SK-N-SH (cell line): ENCODE measurements around the gene TUFT1. TPM values are rescaled to one million over a fixed set of nuclear protein-coding genes. Genes with fewer than 3 reads are reported as not detected.

Experiments
- CTCF ChIA-PET: fragments of 300-600, 350-600 bp; formaldehyde crosslinking; extraction: SDS; loops from one replicate; lab custom pipeline; 2021; lab: Yijun Ruan, JAX
- POLR2A ChIA-PET: fragments of 350-600 bp; sonication (Branson Sonifier 250); formaldehyde crosslinking; extraction: SDS; loops from one replicate; lab custom pipeline; 2020; ENCODE audit warnings: antibody characterized with exemption, inconsistent platforms; lab: Yijun Ruan, JAX
- DNase-seq: peaks from one replicate; pipeline ENCODE4 v3.0.0; 2012
- H2AFZ ChIP-seq: fragments of 200-600 bp; sonication (generic); 2 replicates; pipeline ENCODE4 v1.8.1; 2016; ENCODE audit warnings: antibody characterized with exemption, mild to moderate bottlenecking, low read depth
- H3F3A ChIP-seq: fragments of 200-600 bp; sonication (generic); replicated peaks from 2 replicates; pipeline ENCODE3; 2016; ENCODE audit warnings: antibody characterized with exemption, mild to moderate bottlenecking; ENCODE audit not compliant: insufficient read depth
- H3K27ac ChIP-seq, 2 experiments: fragments of 200-500 bp in 1 of 2; fragments of 200-600 bp in 1 of 2; sonication (Bioruptor generic) in 1 of 2; sonication (generic), shearing (Covaris generic) in 1 of 2; 2 replicates each; pipeline versions ENCODE4 v1.5.1 to v1.6.1; 2014 to 2016; ENCODE audit warnings: low read depth in 2 of 2, inconsistent platforms in 1 of 2, low read length in 1 of 2, mild to moderate bottlenecking in 1 of 2, mixed read lengths in 1 of 2
- H3K27me3 ChIP-seq: fragments of 200-600 bp; sonication (generic), shearing (Covaris generic); 2 replicates; pipeline ENCODE4 v1.6.1; 2016; ENCODE audit warnings: mixed run types; ENCODE audit not compliant: insufficient read depth
- H3K36me3 ChIP-seq, 2 experiments: fragments of 200-500 bp in 1 of 2; fragments of 200-600 bp in 1 of 2; sonication (Bioruptor generic) in 1 of 2; sonication (generic) in 1 of 2; replicated peaks in 1 of 2; 2 replicates each; pipeline versions ENCODE3 to v1.5.1; 2014 to 2016; ENCODE audit warnings: low read length in 1 of 2, mild to moderate bottlenecking in 1 of 2; ENCODE audit not compliant: insufficient read depth in 2 of 2, control insufficient read depth in 1 of 2
- H3K4me1 ChIP-seq, 2 experiments: fragments of 200-500 bp in 1 of 2; fragments of 200-600 bp in 1 of 2; sonication (Bioruptor generic) in 1 of 2; sonication (generic), shearing (Covaris generic) in 1 of 2; 2 replicates each; pipeline versions ENCODE4 v1.5.1 to v1.6.1; 2014 to 2016; ENCODE audit warnings: low read depth in 1 of 2, low read length in 1 of 2, mixed run types in 1 of 2; ENCODE audit not compliant: insufficient read depth in 2 of 2, control insufficient read depth in 1 of 2
- H3K4me2 ChIP-seq: fragments of 200-600 bp; sonication (generic), shearing (Covaris generic); 2 replicates; pipeline ENCODE4 v1.6.1; 2017; ENCODE audit warnings: mixed run types
- H3K4me3 ChIP-seq, 2 experiments: fragments of 200-500 bp in 1 of 2; fragments of 200-600 bp in 1 of 2; sonication (Bioruptor generic) in 1 of 2; sonication (generic), shearing (Covaris generic) in 1 of 2; 2 replicates each; pipeline versions ENCODE4 v1.5.1 to v1.8.1; 2014 to 2016; ENCODE audit warnings: low read depth in 2 of 2, inconsistent platforms in 1 of 2, low read length in 1 of 2, mild to moderate bottlenecking in 1 of 2, mixed read lengths in 1 of 2, moderate library complexity in 1 of 2
- H3K79me2 ChIP-seq: fragments of 200-600 bp; sonication (generic); 2 replicates; pipeline ENCODE4 v1.8.1; 2017; ENCODE audit warnings: mild to moderate bottlenecking; ENCODE audit not compliant: insufficient read depth
- H3K9ac ChIP-seq: fragments of 200-600 bp; sonication (generic); 2 replicates; pipeline ENCODE4 v1.6.1; 2017; ENCODE audit warnings: mixed run types
- H3K9me2 ChIP-seq: fragments of 200-600 bp; sonication (generic); 2 replicates; pipeline ENCODE4 v1.6.1; 2017; ENCODE audit warnings: mixed run types
- H3K9me3 ChIP-seq: fragments of 200-600 bp; sonication (generic); 2 replicates; pipeline ENCODE4 v1.6.1; 2017; ENCODE audit warnings: mixed run types, mild to moderate bottlenecking, moderate library complexity
- H4K20me1 ChIP-seq: fragments of 200-600 bp; sonication (generic); 2 replicates; pipeline ENCODE4 v1.6.1; 2017; ENCODE audit warnings: mild to moderate bottlenecking, mixed run types; ENCODE audit not compliant: insufficient read depth
- EZH2phosphoT487 ChIP-seq: fragments of 200-600 bp; sonication (generic); IDR thresholded peaks from 2 replicates; pipeline ENCODE4 v1.6.1; 2017; ENCODE audit warnings: low read depth, mixed run types, mild to moderate bottlenecking, antibody characterized with exemption, moderate library complexity, borderline replicate concordance
- FOSL2 ChIP-seq: IDR thresholded peaks from 2 replicates; pipeline ENCODE4 v1.4.0; 2012; ENCODE audit warnings: low read depth, mild to moderate bottlenecking, moderate library complexity, borderline replicate concordance
- FOXM1 ChIP-seq: IDR thresholded peaks from 2 replicates; pipeline ENCODE4 v1.4.0; 2012; ENCODE audit warnings: low read depth, mild to moderate bottlenecking
- GABPA ChIP-seq: IDR thresholded peaks from 2 replicates; pipeline ENCODE4 v1.4.0; 2012; ENCODE audit warnings: low read depth, mild to moderate bottlenecking
- JUND ChIP-seq: IDR thresholded peaks from 2 replicates; pipeline ENCODE4 v1.4.0; 2012
- MEF2A ChIP-seq: IDR thresholded peaks from 2 replicates; pipeline ENCODE4 v1.4.0; 2012; ENCODE audit warnings: low read depth, borderline replicate concordance
- NRF1 ChIP-seq: IDR thresholded peaks from 2 replicates; pipeline ENCODE4 v1.6.1; 2012; ENCODE audit warnings: low read depth, mild to moderate bottlenecking, low read length
- POLR2AphosphoS5 ChIP-seq: IDR thresholded peaks from 2 replicates; pipeline ENCODE4 v1.6.1; 2012; ENCODE audit warnings: low read depth, low read length
- RFX5 ChIP-seq: IDR thresholded peaks from 2 replicates; pipeline ENCODE4 v1.6.1; 2012; ENCODE audit warnings: mild to moderate bottlenecking, improper control_type of control experiment, low read length
- RXRA ChIP-seq: IDR thresholded peaks from 2 replicates; pipeline ENCODE4 v1.4.0; 2012; ENCODE audit warnings: low read depth, mild to moderate bottlenecking, borderline replicate concordance
- SIN3A ChIP-seq: IDR thresholded peaks from 2 replicates; pipeline ENCODE4 v1.6.1; 2012; ENCODE audit warnings: low read depth, mild to moderate bottlenecking, low read length, moderate library complexity, borderline replicate concordance
- TAF1 ChIP-seq: IDR thresholded peaks from 2 replicates; pipeline ENCODE4 v1.6.1; 2012; ENCODE audit warnings: low read depth, mild to moderate bottlenecking, low read length, moderate library complexity, borderline replicate concordance
- WGBS: methylation state at CpG from one replicate; pipeline ENCODE4 v1.1.6; 2017; ENCODE audit warnings: low lambda C conversion rate; 5-methylcytosine and 5-hydroxymethylcytosine counted together
- polyA plus RNA-seq, 3 experiments: library from polyadenylated mRNA; depleted of rRNA; stranded (reverse); fragments of >200 nt; gene quantifications; 2 replicates each; pipeline ENCODE4 v1.2.3, GENCODE V29; 2012
- TF ChIP-seq, protein P1 (sequence below): IDR thresholded peaks from 2 replicates; pipeline ENCODE4 v1.6.1; 2012; ENCODE audit warnings: mild to moderate bottlenecking, low read depth, low read length, moderate library complexity
- TF ChIP-seq, protein P2 (sequence below): fragments of 150-350 bp; IDR thresholded peaks from 2 replicates; pipeline ENCODE4 v1.6.1; 2017; ENCODE audit warnings: antibody characterized with exemption, low read length, low read depth, borderline replicate concordance

TUFT1 gene
- polyA plus RNA-seq, 1 of the 3 experiments (the other 2 are of a cell fraction), result 20.6 TPM

DNA sequence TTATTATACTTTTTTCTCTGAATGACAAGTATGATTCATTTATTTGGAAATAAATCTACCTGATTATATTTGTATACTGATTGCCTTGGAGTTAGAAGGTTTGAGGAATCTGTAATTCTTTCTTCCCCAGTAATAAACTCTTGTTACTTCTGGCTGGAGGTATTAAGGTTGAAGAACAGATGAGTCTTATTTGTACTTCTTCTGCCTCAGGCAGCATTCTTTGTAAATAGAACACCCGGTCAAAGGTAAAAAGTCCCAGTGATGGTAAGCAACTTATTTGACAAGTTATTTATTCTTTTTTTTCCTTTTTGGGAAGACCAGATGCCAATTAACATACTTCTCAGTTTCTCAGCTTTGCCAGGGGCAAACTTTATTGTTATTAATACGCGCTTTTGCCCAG lies 84.7 kb downstream of the TUFT1 start (continued):
- TF ChIP-seq RXRA (no peak), FOXM1 (no peak), FOSL2 (no peak), GABPA (no peak), RFX5 (no peak), MEF2A (no peak), POLR2AphosphoS5 (no peak)
- TF ChIP-seq, protein P1, sequence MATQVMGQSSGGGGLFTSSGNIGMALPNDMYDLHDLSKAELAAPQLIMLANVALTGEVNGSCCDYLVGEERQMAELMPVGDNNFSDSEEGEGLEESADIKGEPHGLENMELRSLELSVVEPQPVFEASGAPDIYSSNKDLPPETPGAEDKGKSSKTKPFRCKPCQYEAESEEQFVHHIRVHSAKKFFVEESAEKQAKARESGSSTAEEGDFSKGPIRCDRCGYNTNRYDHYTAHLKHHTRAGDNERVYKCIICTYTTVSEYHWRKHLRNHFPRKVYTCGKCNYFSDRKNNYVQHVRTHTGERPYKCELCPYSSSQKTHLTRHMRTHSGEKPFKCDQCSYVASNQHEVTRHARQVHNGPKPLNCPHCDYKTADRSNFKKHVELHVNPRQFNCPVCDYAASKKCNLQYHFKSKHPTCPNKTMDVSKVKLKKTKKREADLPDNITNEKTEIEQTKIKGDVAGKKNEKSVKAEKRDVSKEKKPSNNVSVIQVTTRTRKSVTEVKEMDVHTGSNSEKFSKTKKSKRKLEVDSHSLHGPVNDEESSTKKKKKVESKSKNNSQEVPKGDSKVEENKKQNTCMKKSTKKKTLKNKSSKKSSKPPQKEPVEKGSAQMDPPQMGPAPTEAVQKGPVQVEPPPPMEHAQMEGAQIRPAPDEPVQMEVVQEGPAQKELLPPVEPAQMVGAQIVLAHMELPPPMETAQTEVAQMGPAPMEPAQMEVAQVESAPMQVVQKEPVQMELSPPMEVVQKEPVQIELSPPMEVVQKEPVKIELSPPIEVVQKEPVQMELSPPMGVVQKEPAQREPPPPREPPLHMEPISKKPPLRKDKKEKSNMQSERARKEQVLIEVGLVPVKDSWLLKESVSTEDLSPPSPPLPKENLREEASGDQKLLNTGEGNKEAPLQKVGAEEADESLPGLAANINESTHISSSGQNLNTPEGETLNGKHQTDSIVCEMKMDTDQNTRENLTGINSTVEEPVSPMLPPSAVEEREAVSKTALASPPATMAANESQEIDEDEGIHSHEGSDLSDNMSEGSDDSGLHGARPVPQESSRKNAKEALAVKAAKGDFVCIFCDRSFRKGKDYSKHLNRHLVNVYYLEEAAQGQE, result no peak
- TF ChIP-seq, protein P2, sequence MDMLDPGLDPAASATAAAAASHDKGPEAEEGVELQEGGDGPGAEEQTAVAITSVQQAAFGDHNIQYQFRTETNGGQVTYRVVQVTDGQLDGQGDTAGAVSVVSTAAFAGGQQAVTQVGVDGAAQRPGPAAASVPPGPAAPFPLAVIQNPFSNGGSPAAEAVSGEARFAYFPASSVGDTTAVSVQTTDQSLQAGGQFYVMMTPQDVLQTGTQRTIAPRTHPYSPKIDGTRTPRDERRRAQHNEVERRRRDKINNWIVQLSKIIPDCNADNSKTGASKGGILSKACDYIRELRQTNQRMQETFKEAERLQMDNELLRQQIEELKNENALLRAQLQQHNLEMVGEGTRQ, result no peak

DNA sequence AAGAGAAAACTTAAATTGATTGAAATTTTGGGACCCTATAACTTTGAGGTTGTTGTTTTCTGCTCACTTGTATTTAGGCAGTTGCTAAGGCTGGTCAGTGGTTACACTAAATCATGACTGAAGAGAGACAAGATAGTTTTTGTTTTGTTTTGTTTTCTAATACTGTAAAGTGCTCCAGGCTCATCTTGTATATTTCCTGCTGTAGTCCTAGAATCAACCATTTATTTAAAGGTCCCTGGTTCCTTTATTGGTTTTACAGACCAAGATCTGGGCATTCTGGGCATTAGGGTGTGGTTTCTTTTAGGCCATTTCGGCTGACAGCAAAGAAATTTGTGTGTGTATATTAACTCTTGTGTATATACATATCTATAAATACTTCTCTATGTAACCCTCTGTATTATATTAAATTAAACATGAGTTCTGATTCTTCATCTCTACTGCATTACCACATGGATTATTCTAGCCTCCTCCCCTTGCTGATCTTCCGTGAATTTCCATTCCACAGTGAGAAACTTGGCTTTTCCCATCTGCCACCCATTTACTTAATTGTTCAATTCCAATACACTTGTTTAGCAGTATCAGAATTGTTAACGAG lies 86.7 kb downstream of the TUFT1 start:
- CTCF ChIA-PET, result no interaction called here
- Histone ChIP-seq H3K27ac (no peak overlapping the region), H3K4me2 (no peak overlapping the region), H3K9ac (no peak overlapping the region), H3K9me2 (no peaks in the 10 kb centered on the region), H3K4me3 (no peak overlapping the region), H3K79me2 (peaks cover 93% of the 10 kb centered on the region), H3K36me3 (peaks cover 6 to 17% of the 10 kb centered on the region in 2 experiments), H3F3A (peaks cover 6% of the 10 kb centered on the region), H2AFZ (no peak overlapping the region), H3K27me3 (no peaks in the 10 kb centered on the region), H3K4me1 (peaks cover 0 to 3% of the 10 kb centered on the region in 2 experiments; a peak in 1 of 4 replicates), H4K20me1 (peaks cover 4% of the 10 kb centered on the region; the same call in 1 of the 2 replicates), H3K9me3 (no peaks in the 10 kb centered on the region)
- WGBS, result 92% methylated on average over 3 of the region's 3 CpGs
- TF ChIP-seq FOSL2 (no peak), NRF1 (no peak), EZH2phosphoT487 (no peak), MEF2A (no peak), SIN3A (no peak), TAF1 (no peak), FOXM1 (no peak), JUND (no peak), RXRA (no peak), RFX5 (no peak)
- POLR2A ChIA-PET, result no interaction called here
- no peak for DNase-seq
